Gastrocnemius medialis (tissue), 4 donors: Measurements from ENCODE around the gene KLF2. TPM values are rescaled to one million over a fixed set of nuclear protein-coding genes. Genes with fewer than 3 reads are reported as not detected.
A peak's percentile ranks its signal among the peaks of the same experiment; 100 is the strongest.

ENCODE experiments used
- ATAC-seq, 2 donors: fragments of 150-250 bp; one replicate each; pipeline ENCODE4 v1.9.1; 2016
- DNase-seq, 2 donors: peaks; one replicate each; pipeline ENCODE4 v3.0.0-alpha.2; 2019
- H3K27ac ChIP-seq, 4 donors: fragments of 200-600 bp; sonication (generic); 1 replicate in 1 of 4; 2 replicates in 3 of 4; pipeline ENCODE4 v1.5.1; 2016 to 2018; ENCODE audit warnings: mild to moderate bottlenecking in 2 of 4, moderate library complexity in 1 of 4
- H3K27me3 ChIP-seq, 3 donors: fragments of 200-600 bp; sonication (generic) in 2 of 3; 1 replicate in 1 of 3; 2 replicates in 2 of 3; pipeline versions ENCODE4 v1.5.1 to v1.6.0; 2016 to 2019; ENCODE audit warnings: mild to moderate bottlenecking in 1 of 3, moderate library complexity in 1 of 3
- H3K36me3 ChIP-seq, 2 donors: fragments of 200-600 bp; sonication (generic) in 1 of 2; one replicate each; pipeline ENCODE4 v1.5.1; 2017 to 2018
- H3K4me1 ChIP-seq, 2 donors: fragments of 200-600 bp; sonication (generic) in 1 of 2; one replicate each; pipeline ENCODE4 v1.5.1; 2016 to 2017; ENCODE audit warnings: mild to moderate bottlenecking in 2 of 2
- H3K4me3 ChIP-seq, 4 donors: fragments of 200-600 bp; sonication (generic) in 3 of 4; 1 replicate in 1 of 4; 2 replicates in 3 of 4; pipeline ENCODE4 v1.5.1; 2016 to 2019; ENCODE audit warnings: mild to moderate bottlenecking in 2 of 4
- H3K9me3 ChIP-seq, 3 donors: fragments of 200-600 bp; sonication (generic) in 2 of 3; 1 replicate in 1 of 3; 2 replicates in 2 of 3; pipeline ENCODE4 v1.5.1; 2016 to 2019
- CTCF ChIP-seq, 5 experiments: fragments of 450-650 bp in 3 of 5; fragments of 200-600 bp in 2 of 5; sonication (generic) in 2 of 5; IDR thresholded peaks in 4 of 5; conservative IDR thresholded peaks in 1 of 5; 1 replicate in 4 of 5; 2 replicates in 1 of 5; pipeline ENCODE4 v1.5.1; 2016 to 2019; ENCODE audit warnings: antibody characterized with exemption in 5 of 5, mild to moderate bottlenecking in 3 of 5, moderate library complexity in 3 of 5
- POLR2A ChIP-seq, 2 donors: fragments of 450-650 bp; IDR thresholded peaks; one replicate each; pipeline ENCODE4 v1.6.1; 2017; ENCODE audit warnings: antibody characterized with exemption in 2 of 2, mild to moderate bottlenecking in 2 of 2, moderate library complexity in 2 of 2
- in situ Hi-C, 4 donors: fragments of 200-750 bp; cut with MboI; loops; one replicate each; pipeline versions ENCODE4 v1.15.0 to v1.8.0; 2017; ENCODE audit warnings: low sequenced_read_pairs in 4 of 4
- intact Hi-C: fragments of 100-400 bp; cut with DNase I; formaldehyde crosslinking; loops from one replicate; pipeline ENCODE4 v1.15.1; 2023; ENCODE audit warnings: low total_unique reads
- total RNA-seq, 4 donors: library from RNA; depleted of rRNA; stranded (reverse); fragments of >200 nt; gene quantifications; one replicate each; pipeline versions ENCODE4 v1.1.0 to v1.2.3, GENCODE V29; 2016

KLF2 gene
- total RNA-seq, 4 donors from 2014 or later: 6.8 to 45.6 (median 32.0) TPM

- no peak for TF ChIP-seq CTCF (IDR thresholded peaks at IDR 0.05 in 4 of 5, conservative IDR thresholded peaks at IDR 0.05 in 1 of 5)
- no peak for TF ChIP-seq POLR2A (IDR thresholded peaks at IDR 0.05)
Observed at GRCh38 chr19:16325641-16326400, 1.2 kb downstream of the KLF2 start.

GRCh38 chr19:16326401-16327168, 2.0 kb downstream of the KLF2 start:
- intact Hi-C loops: loop anchor here (5.0 kb wide), 1 partner anchor 41 kb away; no protein-coding TSS in a partner anchor
- no peaks in the 10 kb centered on the region for H3K27me3 ChIP-seq
- peaks cover 28 to 37% of the 10 kb centered on the region in 2 donors for H3K4me1 ChIP-seq
- ATAC-seq (no peak), DNase-seq (no peak)
- in situ Hi-C loops: loop anchor here in 1 of 4 donors (10.0 kb wide), 1 partner anchor 82 kb away; no protein-coding TSS in a partner anchor
- TF ChIP-seq POLR2A (IDR thresholded peaks at IDR 0.05) (no peak), CTCF (IDR thresholded peaks at IDR 0.05 in 4 of 5, conservative IDR thresholded peaks at IDR 0.05 in 1 of 5) (peak in 1 of 5 experiments; percentile 5)
- peaks cover 0 to 21% of the 10 kb centered on the region in 2 donors for H3K36me3 ChIP-seq
- no peaks in the 10 kb centered on the region for H3K9me3 ChIP-seq
- peak overlapping the region; percentile 64 to 67 (median 65) for H3K4me3 ChIP-seq
- H3K27ac ChIP-seq: peak overlapping the region; percentile 78 to 99 (median 88)

More at GRCh38 chr19:16325641-16326400, 1.2 kb downstream of the KLF2 start:
- Histone ChIP-seq H3K27me3 (no peaks in the 10 kb centered on the region), H3K27ac (peak overlapping the region; percentile 78 to 99 (median 88)), H3K4me1 (peaks cover 28 to 30% of the 10 kb centered on the region in 2 donors), H3K9me3 (no peaks in the 10 kb centered on the region), H3K36me3 (peaks cover 0 to 21% of the 10 kb centered on the region in 2 donors), H3K4me3 (peak overlapping the region; percentile 64 to 67 (median 65))
- DNase-seq: no peak
- intact Hi-C loops (loop anchor here (2.0 to 5.0 kb wide), 3 partner anchors 17 to 43 kb away; no protein-coding TSS in a partner anchor), in situ Hi-C loops (loop anchor here in 1 of 4 donors (10.0 kb wide), 1 partner anchor 81 kb away; no protein-coding TSS in a partner anchor)
- no peak for ATAC-seq

GRCh38 chr19:16327169-16327475, 2.5 kb downstream of the KLF2 start:
- Histone ChIP-seq H3K9me3 (no peaks in the 10 kb centered on the region), H3K27me3 (no peaks in the 10 kb centered on the region), H3K4me3 (peak overlapping the region; percentile 64 to 67 (median 65)), H3K27ac (peak overlapping the region; percentile 78 to 99 (median 88)), H3K4me1 (peaks cover 28 to 39% of the 10 kb centered on the region in 2 donors), H3K36me3 (peaks cover 0 to 21% of the 10 kb centered on the region in 2 donors)
- in situ Hi-C loops: loop anchor here in 1 of 4 donors (10.0 kb wide), 1 partner anchor 82 kb away; no protein-coding TSS in a partner anchor
- ATAC-seq: no peak
- DNase-seq: no peak
- no peak for TF ChIP-seq POLR2A (IDR thresholded peaks at IDR 0.05)
- no peak for TF ChIP-seq CTCF (IDR thresholded peaks at IDR 0.05 in 4 of 5, conservative IDR thresholded peaks at IDR 0.05 in 1 of 5)
- intact Hi-C loops: loop anchor here (5.0 kb wide), 1 partner anchor 40 kb away; no protein-coding TSS in a partner anchor

GRCh38 chr19:16327501-16327900, 2.9 kb downstream of the KLF2 start:
- H3K36me3 ChIP-seq: peaks cover 0 to 21% of the 10 kb centered on the region in 2 donors
- intact Hi-C loops: loop anchor here (5.0 kb wide), 1 partner anchor 40 kb away; no protein-coding TSS in a partner anchor
- H3K4me1 ChIP-seq: peaks cover 28 to 38% of the 10 kb centered on the region in 2 donors
- TF ChIP-seq CTCF (IDR thresholded peaks at IDR 0.05 in 4 of 5, conservative IDR thresholded peaks at IDR 0.05 in 1 of 5): no peak
- TF ChIP-seq POLR2A (IDR thresholded peaks at IDR 0.05): no peak
- peak overlapping the region; percentile 78 to 99 (median 88) for H3K27ac ChIP-seq
- ATAC-seq (no peak), DNase-seq (no peak)
- H3K9me3 ChIP-seq: no peaks in the 10 kb centered on the region
- in situ Hi-C loops: loop anchor here in 1 of 4 donors (10.0 kb wide), 1 partner anchor 83 kb away; no protein-coding TSS in a partner anchor
- H3K27me3 ChIP-seq: no peaks in the 10 kb centered on the region
- peak overlapping the region; percentile 64 to 67 (median 65) for H3K4me3 ChIP-seq
